H9 (cell line): Measurements from ENCODE around the gene CXorf58. TPM values are rescaled to one million over a fixed set of nuclear protein-coding genes. Genes with fewer than 3 reads are reported as not detected.
A peak's percentile ranks its signal among the peaks of the same experiment; 100 is the strongest.

ENCODE experiments used
- DNase-seq: peaks from one replicate; pipeline ENCODE4 v3.0.0-alpha.2; 2017
- H2AFZ ChIP-seq: one replicate; pipeline ENCODE4 v1.6.1; 2013; ENCODE audit warnings: mild to moderate bottlenecking, low read length, control low read depth, moderate library complexity
- H2AK5ac ChIP-seq: 2 replicates; pipeline ENCODE4 v1.6.1; 2013; ENCODE audit warnings: low read length, control low read depth, mixed read lengths; ENCODE audit not compliant: insufficient read length
- H2BK120ac ChIP-seq: one replicate; pipeline ENCODE4 v1.6.1; 2013; ENCODE audit warnings: low read depth, mild to moderate bottlenecking, low read length, control low read depth, inconsistent platforms; ENCODE audit not compliant: poor library complexity, severe bottlenecking
- H2BK12ac ChIP-seq: 2 replicates; pipeline ENCODE4 v1.6.1; 2013; ENCODE audit warnings: low read length, control low read depth, mixed read lengths, low read depth; ENCODE audit not compliant: insufficient read length
- H2BK15ac ChIP-seq: 2 replicates; pipeline ENCODE4 v1.6.1; 2013; ENCODE audit warnings: low read depth, low read length, control low read depth
- H2BK20ac ChIP-seq: one replicate; pipeline ENCODE4 v1.6.1; 2013; ENCODE audit warnings: low read depth, mild to moderate bottlenecking, low read length, control low read depth, inconsistent platforms; ENCODE audit not compliant: poor library complexity, severe bottlenecking
- H2BK5ac ChIP-seq: 2 replicates; pipeline ENCODE4 v1.6.1; 2013; ENCODE audit warnings: low read length, control low read depth, mixed read lengths; ENCODE audit not compliant: insufficient read length
- H3K14ac ChIP-seq: 2 replicates; pipeline ENCODE4 v1.6.1; 2013; ENCODE audit warnings: low read length, control low read depth; ENCODE audit not compliant: insufficient read depth
- H3K18ac ChIP-seq: 2 replicates; pipeline ENCODE4 v1.6.1; 2013; ENCODE audit warnings: low read depth, mild to moderate bottlenecking, mixed read lengths, low read length, control low read depth; ENCODE audit not compliant: insufficient read length
- H3K23ac ChIP-seq: 2 replicates; pipeline ENCODE4 v1.6.1; 2013; ENCODE audit warnings: low read length, control low read depth, mixed read lengths, low read depth; ENCODE audit not compliant: insufficient read length
- H3K23me2 ChIP-seq: 2 replicates; pipeline ENCODE4 v1.6.1; 2013; ENCODE audit warnings: low read depth, mild to moderate bottlenecking, mixed read lengths, low read length, control low read depth; ENCODE audit not compliant: insufficient read length, poor library complexity, severe bottlenecking
- H3K27ac ChIP-seq: 2 replicates; pipeline ENCODE4 v1.5.1; 2013; ENCODE audit warnings: low read length, control low read depth, mixed read lengths, low read depth; ENCODE audit not compliant: insufficient read length
- H3K27me3 ChIP-seq: 2 replicates; pipeline ENCODE4 v1.6.1; 2013; ENCODE audit warnings: low read length, control low read depth, inconsistent platforms; ENCODE audit not compliant: insufficient read depth
- H3K4ac ChIP-seq: 2 replicates; pipeline ENCODE4 v1.6.1; 2013; ENCODE audit warnings: low read depth, mild to moderate bottlenecking, control low read depth, inconsistent platforms, low read length, moderate library complexity
- H3K4me1 ChIP-seq: 2 replicates; pipeline ENCODE4 v1.6.1; 2013; ENCODE audit warnings: low read length, control low read depth, inconsistent platforms; ENCODE audit not compliant: insufficient read depth
- H3K4me2 ChIP-seq: 2 replicates; pipeline ENCODE4 v1.6.1; 2013; ENCODE audit warnings: low read length, control low read depth, mixed read lengths; ENCODE audit not compliant: insufficient read length, insufficient read depth
- H3K56ac ChIP-seq: 2 replicates; pipeline ENCODE4 v1.6.1; 2013; ENCODE audit warnings: low read depth, mild to moderate bottlenecking, mixed read lengths, low read length, control low read depth; ENCODE audit not compliant: insufficient read length
- H3K79me1 ChIP-seq: 2 replicates; pipeline ENCODE4 v1.6.1; 2013; ENCODE audit warnings: low read depth, mild to moderate bottlenecking, moderate library complexity, low read length, control low read depth, inconsistent platforms; ENCODE audit not compliant: insufficient read depth, poor library complexity, severe bottlenecking
- H3K79me2 ChIP-seq: 2 replicates; pipeline ENCODE4 v1.6.1; 2013; ENCODE audit warnings: low read length, control low read depth, inconsistent platforms; ENCODE audit not compliant: insufficient read depth
- H3K9ac ChIP-seq: 2 replicates; pipeline ENCODE4 v1.6.1; 2013; ENCODE audit warnings: low read length, control low read depth, mixed read lengths; ENCODE audit not compliant: insufficient read length; ENCODE audit errors: extremely low read depth
- H3K9me3 ChIP-seq: one replicate; pipeline ENCODE4 v1.6.1; 2013; ENCODE audit warnings: low read depth, low read length, inconsistent platforms; ENCODE audit not compliant: control insufficient read depth
- H3T11ph ChIP-seq: one replicate; pipeline ENCODE4 v1.6.1; 2013; ENCODE audit warnings: mild to moderate bottlenecking, low read length, control low read depth, inconsistent platforms
- H4K20me1 ChIP-seq: one replicate; pipeline ENCODE4 v1.6.1; 2013; ENCODE audit not compliant: control insufficient read depth, insufficient read length, insufficient read depth
- H4K5ac ChIP-seq: 2 replicates; pipeline ENCODE4 v1.6.1; 2013; ENCODE audit warnings: low read depth, mild to moderate bottlenecking, mixed read lengths, low read length, control low read depth; ENCODE audit not compliant: insufficient read length
- H4K8ac ChIP-seq: replicated peaks from 2 replicates; pipeline ENCODE4 v1.6.1; 2013; ENCODE audit warnings: low read length, control low read depth, mixed read lengths, low read depth; ENCODE audit not compliant: insufficient read length
- H4K91ac ChIP-seq: 2 replicates; pipeline ENCODE4 v1.6.1; 2013; ENCODE audit warnings: low read depth, mild to moderate bottlenecking, moderate library complexity, mixed read lengths, low read length, control low read depth; ENCODE audit not compliant: insufficient read length
- H3K27ac Mint-ChIP-seq, 3 experiments: 2 replicates in 2 of 3; 3 replicates in 1 of 3; pipeline ENCODE4 v1.8.0; 2020 to 2021; ENCODE audit warnings: mixed read lengths in 3 of 3, mild to moderate bottlenecking in 1 of 3, moderate library complexity in 1 of 3
- H3K27me3 Mint-ChIP-seq: 2 replicates; pipeline ENCODE4 v1.8.0; 2021; ENCODE audit warnings: low read depth, mild to moderate bottlenecking, moderate library complexity, mixed read lengths
- H3K36me3 Mint-ChIP-seq, 3 experiments: 2 replicates in 2 of 3; 3 replicates in 1 of 3; pipeline ENCODE4 v1.8.0; 2020 to 2021; ENCODE audit warnings: low read depth in 3 of 3, mixed read lengths in 3 of 3; ENCODE audit not compliant: insufficient read depth in 1 of 3
- H3K4me1 Mint-ChIP-seq, 2 experiments: 2 replicates each; pipeline ENCODE4 v1.8.0; 2020; ENCODE audit warnings: mixed read lengths in 2 of 2
- H3K4me3 Mint-ChIP-seq, 2 experiments: 2 replicates in 1 of 2; 3 replicates in 1 of 2; pipeline ENCODE4 v1.8.0; 2020 to 2021; ENCODE audit warnings: mild to moderate bottlenecking in 2 of 2, mixed read lengths in 2 of 2, moderate library complexity in 1 of 2
- H3K9me3 Mint-ChIP-seq, 2 experiments: 2 replicates in 1 of 2; 3 replicates in 1 of 2; pipeline ENCODE4 v1.8.0; 2020; ENCODE audit warnings: mild to moderate bottlenecking in 2 of 2, mixed read lengths in 2 of 2, moderate library complexity in 1 of 2
- CTCF ChIP-seq: fragments of 200-600 bp; sonication (generic); conservative IDR thresholded peaks from 3 replicates; pipeline ENCODE4 v1.8.0; 2021; ENCODE audit warnings: antibody characterized with exemption, mild to moderate bottlenecking
- WGBS: extraction: QIAGEN DNeasy Blood & Tissue Kit; methylation state at CpG from one replicate; pipeline ENCODE4 v1.1.7; 2013; ENCODE audit warnings: missing lambda C conversion rate, low lambda C conversion rate, mixed read lengths; ENCODE audit not compliant: insufficient read length; ENCODE audit errors: extremely low coverage; 5-methylcytosine and 5-hydroxymethylcytosine counted together
- total RNA-seq: library from RNA; stranded (reverse); gene quantifications from 2 replicates; pipeline ENCODE4 v1.2.1, GENCODE V29; 2021

CXorf58 gene
- total RNA-seq, 1 experiment from 2014 or later: not detected

DNA sequence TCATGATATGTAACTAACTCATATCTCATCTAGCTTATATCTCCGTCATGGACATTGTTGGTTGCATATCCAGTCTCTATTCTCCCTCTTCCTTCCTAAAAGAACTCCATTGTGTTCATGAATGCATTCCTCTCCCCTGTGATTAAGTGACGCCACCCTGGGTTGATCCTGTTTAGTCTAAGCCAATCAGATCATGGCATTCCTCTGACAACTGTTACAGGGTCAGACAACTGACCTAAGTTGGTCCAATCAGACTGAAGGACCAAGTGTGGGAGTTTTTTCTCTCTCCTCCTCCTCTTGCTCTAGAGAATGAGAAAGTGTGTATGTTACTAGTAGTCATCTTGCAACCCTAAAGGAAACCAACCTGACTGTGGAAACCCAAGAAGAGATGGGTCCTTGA lies 3.7 kb upstream of the CXorf58 start:
- Histone ChIP-seq H2BK15ac (no peak overlapping the region), H4K5ac (no peak overlapping the region), H3K4ac (no peak overlapping the region), H3K9me3 (no peaks in the 10 kb centered on the region), H3K23ac (no peak overlapping the region), H3K9ac (no peak overlapping the region), H3K14ac (no peak overlapping the region), H4K20me1 (no peaks in the 10 kb centered on the region), H3K27me3 (no peaks in the 10 kb centered on the region), H3K23me2 (no peaks in the 10 kb centered on the region), H2AFZ (no peak overlapping the region), H3K4me2 (no peak overlapping the region), H3K79me2 (peaks cover 4% of the 10 kb centered on the region; the same call in 1 of the 2 replicates), H4K8ac (no peak overlapping the region), H2BK120ac (no peak overlapping the region), H3K56ac (no peak overlapping the region), H3K18ac (no peak overlapping the region), H3T11ph (no peak overlapping the region), H2BK20ac (no peak overlapping the region), H3K27ac (no peak overlapping the region), H3K79me1 (peaks cover 2% of the 10 kb centered on the region), H2BK5ac (no peak overlapping the region), H2BK12ac (no peak overlapping the region), H3K4me1 (peaks cover 3% of the 10 kb centered on the region; the same call in 1 of the 2 replicates), H2AK5ac (no peak overlapping the region), H4K91ac (no peak overlapping the region)
- TF ChIP-seq CTCF: no peak
- H3K36me3 Mint-ChIP-seq: peaks cover 4 to 9% (median 4%) of the 10 kb centered on the region in 3 experiments; a peak in 5 of 7 replicates
- peak overlapping the region in 2 of 3 experiments; percentile 31 to 37; a peak in 4 of 7 replicates for H3K27ac Mint-ChIP-seq
- H3K4me1 Mint-ChIP-seq: peaks cover 34 to 35% of the 10 kb centered on the region in 2 experiments
- no peaks in the 10 kb centered on the region for H3K9me3 Mint-ChIP-seq
- H3K4me3 Mint-ChIP-seq: no peak overlapping the region
- no peaks in the 10 kb centered on the region for H3K27me3 Mint-ChIP-seq
- WGBS: no CpG with 5 or more reads among the region's 2 CpGs
- peak; percentile 39 for DNase-seq
